Neural cell (in vitro differentiated cells): ENCODE results near the gene FAXDC2. TPM values are rescaled to one million over a fixed set of nuclear protein-coding genes. Genes with fewer than 3 reads are reported as not detected.

Source experiments
- H2AFZ ChIP-seq: fragments of 200-600, 300-800 bp; sonication (generic), shearing (Covaris generic); 2 replicates; pipeline ENCODE4 v1.6.0; 2014; ENCODE audit warnings: low read depth, mild to moderate bottlenecking, antibody characterized with exemption, low read length, moderate library complexity
- H3F3A ChIP-seq: fragments of 200-600 bp; shearing (Covaris generic); 2 replicates; pipeline ENCODE4 v1.6.1; 2016; ENCODE audit warnings: mild to moderate bottlenecking, moderate library complexity, mixed read lengths, antibody characterized with exemption, low read length; ENCODE audit not compliant: insufficient read depth, poor library complexity, severe bottlenecking
- H3K27ac ChIP-seq: fragments of 200-600, 300-800 bp; sonication (generic), shearing (Covaris generic); 2 replicates; pipeline ENCODE4 v1.5.1; 2014; ENCODE audit warnings: mild to moderate bottlenecking, low read length, moderate library complexity
- H3K27me3 ChIP-seq: fragments of 300-800, 200-600 bp; sonication (generic), shearing (Covaris generic); 2 replicates; pipeline ENCODE4 v1.6.0; 2014; ENCODE audit warnings: mild to moderate bottlenecking, low read depth, low read length, moderate library complexity; ENCODE audit not compliant: insufficient read depth
- H3K36me3 ChIP-seq: fragments of 300-800, 200-600 bp; sonication (generic), shearing (Covaris generic); 2 replicates; pipeline ENCODE4 v1.5.1; 2014; ENCODE audit warnings: mild to moderate bottlenecking, antibody characterized with exemption, low read length, moderate library complexity; ENCODE audit not compliant: insufficient read depth
- H3K4me2 ChIP-seq: fragments of 300-800, 200-600 bp; sonication (generic), shearing (Covaris generic); 2 replicates; pipeline ENCODE4 v1.6.0; 2014; ENCODE audit warnings: mild to moderate bottlenecking, low read length
- H3K4me3 ChIP-seq: fragments of 300-800, 200-600 bp; sonication (generic), shearing (Covaris generic); 2 replicates; pipeline ENCODE4 v1.5.1; 2014; ENCODE audit warnings: mild to moderate bottlenecking, low read length, moderate library complexity
- H3K79me2 ChIP-seq: fragments of 200-600 bp; shearing (Covaris generic); replicated peaks from 2 replicates; pipeline ENCODE4 v1.6.0; 2014; ENCODE audit warnings: mild to moderate bottlenecking, low read length, moderate library complexity; ENCODE audit not compliant: insufficient read depth
- H3K9ac ChIP-seq: fragments of 300-800, 200-600 bp; sonication (generic), shearing (Covaris generic); 2 replicates; pipeline ENCODE4 v1.6.1; 2016; ENCODE audit warnings: mild to moderate bottlenecking, low read length, mixed read lengths
- H3K9me2 ChIP-seq: fragments of 200-600 bp; shearing (Covaris generic); 2 replicates; pipeline ENCODE4 v1.6.1; 2016; ENCODE audit warnings: mild to moderate bottlenecking, low read length, mixed read lengths; ENCODE audit not compliant: insufficient read depth
- H3K9me3 ChIP-seq: fragments of 200-600, 300-800 bp; sonication (generic), shearing (Covaris generic); 2 replicates; pipeline ENCODE4 v1.6.1; 2016; ENCODE audit warnings: mild to moderate bottlenecking, mixed run types, low read length, moderate library complexity, mixed read lengths
- H4K20me1 ChIP-seq: fragments of 200-600 bp; shearing (Covaris generic); 2 replicates; pipeline ENCODE4 v1.6.1; 2016; ENCODE audit warnings: mild to moderate bottlenecking, mixed run types; ENCODE audit not compliant: insufficient read depth
- CTCF ChIP-seq: fragments of 450-650 bp; IDR thresholded peaks from 2 replicates; pipeline ENCODE4 v1.5.1; 2014; ENCODE audit warnings: antibody characterized with exemption, mild to moderate bottlenecking, moderate library complexity; ENCODE audit not compliant: poor library complexity, severe bottlenecking
- EP300 ChIP-seq: fragments of 450-650 bp; conservative IDR thresholded peaks from 2 replicates; pipeline ENCODE4 v1.6.1; 2014; ENCODE audit warnings: antibody characterized with exemption, mild to moderate bottlenecking, moderate library complexity; ENCODE audit not compliant: poor library complexity, severe bottlenecking
- EZH2 ChIP-seq: fragments of 200-600, 300-800 bp; shearing (Covaris generic), sonication (generic); IDR thresholded peaks from 2 replicates; pipeline ENCODE4 v1.6.1; 2014; ENCODE audit warnings: antibody characterized with exemption, low read length, borderline replicate concordance, mild to moderate bottlenecking; ENCODE audit not compliant: insufficient read depth, poor library complexity, severe bottlenecking
- MXI1 ChIP-seq: fragments of 450-650 bp; conservative IDR thresholded peaks from 2 replicates; pipeline ENCODE4 v1.6.1; 2014; ENCODE audit warnings: antibody characterized with exemption, mild to moderate bottlenecking; ENCODE audit not compliant: poor library complexity, severe bottlenecking
- POLR2AphosphoS5 ChIP-seq: IDR thresholded peaks from 2 replicates; pipeline ENCODE4 v1.6.1; 2012
- RAD21 ChIP-seq: fragments of 450-650 bp; conservative IDR thresholded peaks from 2 replicates; pipeline ENCODE4 v1.6.1; 2014; ENCODE audit warnings: antibody characterized with exemption, mild to moderate bottlenecking, moderate library complexity
- REST ChIP-seq: IDR thresholded peaks from 2 replicates; pipeline ENCODE4 v1.6.1; 2012; ENCODE audit warnings: borderline replicate concordance
- SMC3 ChIP-seq: fragments of 450-650 bp; conservative IDR thresholded peaks from 2 replicates; pipeline ENCODE4 v1.6.1; 2014; ENCODE audit warnings: antibody characterized with exemption, mild to moderate bottlenecking, moderate library complexity; ENCODE audit not compliant: poor library complexity
- TAF1 ChIP-seq: IDR thresholded peaks from 2 replicates; pipeline ENCODE4 v1.6.1; 2012; ENCODE audit warnings: low read depth
- polyA plus RNA-seq: library from polyadenylated mRNA; depleted of rRNA; stranded (reverse); fragments of >200 nt; gene quantifications from 2 replicates; pipeline ENCODE4 v1.2.3, GENCODE V29; 2014

FAXDC2 gene
- polyA plus RNA-seq, 1 donor from 2014 or later, result 0.12 TPM

DNA sequence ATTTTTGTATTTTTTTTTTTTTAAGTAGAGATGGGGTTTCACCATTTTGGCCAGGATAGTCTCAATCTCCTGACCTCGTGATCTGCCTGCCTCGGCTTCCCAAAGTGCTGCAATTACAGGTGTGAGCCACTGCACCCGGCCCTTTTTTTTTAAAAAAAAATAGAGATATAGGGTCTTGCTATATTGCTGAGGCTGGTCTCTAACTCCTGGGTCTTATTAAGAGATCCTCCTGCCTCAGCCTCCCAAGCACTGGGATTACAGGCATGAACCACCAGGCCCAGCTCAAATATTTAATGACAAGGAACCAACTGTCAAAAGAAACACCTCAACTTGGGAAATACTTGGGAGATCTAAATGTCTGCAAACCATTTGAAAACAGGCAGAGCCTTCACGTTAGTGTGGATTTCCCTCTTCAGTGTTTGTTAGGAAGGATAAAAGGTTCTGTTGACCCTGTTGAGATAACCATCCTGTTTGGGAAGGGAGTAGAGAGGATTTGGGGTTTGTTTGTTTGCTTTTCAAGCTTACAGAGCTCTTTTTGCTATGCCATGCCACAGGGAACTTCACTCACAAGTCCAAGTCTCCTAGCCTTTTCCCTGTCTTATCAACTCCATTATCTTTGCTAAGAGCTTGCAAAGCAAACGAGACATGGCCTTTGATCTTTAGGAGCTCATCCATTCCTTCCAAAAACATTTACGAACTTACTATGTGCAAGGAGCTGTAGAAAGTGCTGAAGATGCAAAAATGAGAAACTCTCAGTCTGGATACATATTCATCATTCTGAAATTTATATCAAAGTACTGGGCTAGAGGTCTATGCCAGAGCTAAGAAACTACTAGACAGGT, 7.5 kb downstream of the FAXDC2 start:
- H3K36me3 ChIP-seq, result no peaks in the 10 kb centered on the region
- H3K27me3 ChIP-seq, result no peaks in the 10 kb centered on the region
- no peak overlapping the region for H3K27ac ChIP-seq
- H3K4me3 ChIP-seq, result no peak overlapping the region
- no peaks in the 10 kb centered on the region for H3K9me3 ChIP-seq
- no peaks in the 10 kb centered on the region for H3F3A ChIP-seq
- H3K4me2 ChIP-seq, result no peak overlapping the region
- TF ChIP-seq CTCF, result no peak
- no peak for TF ChIP-seq EZH2
- TF ChIP-seq RAD21, result no peak
- TF ChIP-seq SMC3, result no peak
- TF ChIP-seq POLR2AphosphoS5, result no peak
- no peak for TF ChIP-seq MXI1
- TF ChIP-seq TAF1, result no peak
- TF ChIP-seq REST, result no peak
- no peak for TF ChIP-seq EP300
- no peaks in the 10 kb centered on the region for H4K20me1 ChIP-seq
- no peaks in the 10 kb centered on the region for H3K79me2 ChIP-seq
- no peak overlapping the region for H2AFZ ChIP-seq
- H3K9ac ChIP-seq, result no peak overlapping the region
- no peaks in the 10 kb centered on the region for H3K9me2 ChIP-seq

DNA sequence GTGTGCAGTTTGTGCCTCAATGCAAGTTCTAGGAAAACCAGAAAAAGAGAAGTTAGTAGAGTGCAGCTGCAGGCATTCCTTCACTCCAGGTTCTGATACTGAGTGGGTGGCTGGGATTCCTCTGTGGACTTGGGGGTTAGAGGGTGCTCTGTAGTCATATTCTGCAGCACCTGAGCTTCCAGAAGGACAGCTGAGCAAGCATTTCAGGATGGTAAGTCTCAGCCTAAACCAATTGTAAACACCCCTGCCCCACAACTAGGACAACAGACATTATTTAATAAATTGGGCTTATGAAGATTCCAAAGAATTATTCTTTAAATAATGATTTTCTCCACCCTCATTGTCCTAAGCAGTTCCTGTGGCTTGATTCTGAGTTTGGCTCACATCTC, 9.1 kb downstream of the FAXDC2 start:
- Histone ChIP-seq H3K4me3 (no peak overlapping the region), H3K4me2 (no peak overlapping the region), H3K36me3 (no peaks in the 10 kb centered on the region), H4K20me1 (no peaks in the 10 kb centered on the region), H3K9ac (no peak overlapping the region), H3F3A (no peaks in the 10 kb centered on the region), H3K27me3 (no peaks in the 10 kb centered on the region), H3K27ac (no peak overlapping the region), H3K9me2 (no peaks in the 10 kb centered on the region), H3K79me2 (no peaks in the 10 kb centered on the region), H3K9me3 (no peaks in the 10 kb centered on the region), H2AFZ (no peak overlapping the region)
- TF ChIP-seq REST, result no peak
- TF ChIP-seq TAF1, result no peak
- TF ChIP-seq EP300, result no peak
- no peak for TF ChIP-seq SMC3
- TF ChIP-seq CTCF, result no peak
- TF ChIP-seq POLR2AphosphoS5, result no peak
- no peak for TF ChIP-seq MXI1
- TF ChIP-seq EZH2, result no peak
- TF ChIP-seq RAD21, result no peak
